Fibroblast of villous mesenchyme (primary cell): ENCODE results near the gene PLEKHD1. TPM values are rescaled to one million over a fixed set of nuclear protein-coding genes. Genes with fewer than 3 reads are reported as not detected.
"Not testable (repeated sequence)": the region's sequence is repeated elsewhere in the genome, so short reads cannot be mapped to it uniquely, and the experiment has no call there.

Experiments
- DNase-seq: peaks from one replicate; pipeline ENCODE4 v3.0.0-alpha.2; 2010; ENCODE audit warnings: low read depth
- H3K4me3 ChIP-seq: 2 replicates; pipeline ENCODE4 v1.5.1; 2011; ENCODE audit warnings: low read depth, mild to moderate bottlenecking, low read length
- CTCF ChIP-seq: IDR thresholded peaks from 2 replicates; pipeline ENCODE4 v1.5.1; 2012; ENCODE audit warnings: low read depth, mild to moderate bottlenecking, low read length; ENCODE audit not compliant: insufficient read depth
- total RNA-seq: library from RNA; depleted of rRNA; stranded (reverse); fragments of >200 nt; gene quantifications from 2 replicates; pipeline ENCODE4 v1.2.3, GENCODE V29; 2012

PLEKHD1 gene
- total RNA-seq, 1 donor = not detected

GRCh38 chr14:69489495-69489894 is 5.0 kb downstream of the PLEKHD1 start:
- H3K4me3 ChIP-seq = no peak overlapping the region
- no peak for TF ChIP-seq CTCF
- no peak for DNase-seq

- TF ChIP-seq CTCF = no peak
- no peak overlapping the region for H3K4me3 ChIP-seq
- DNase-seq = no peak
These were observed 5.8 kb downstream of the PLEKHD1 start for GRCh38 chr14:69490219-69490918.

- no peak overlapping the region for H3K4me3 ChIP-seq
- DNase-seq = no peak
- no peak for TF ChIP-seq CTCF
These were observed 6.7 kb downstream of the PLEKHD1 start for GRCh38 chr14:69491193-69491592.

- TF ChIP-seq CTCF = no peak
- no peak overlapping the region for H3K4me3 ChIP-seq
- no peak for DNase-seq
These were observed 8.5 kb downstream of the PLEKHD1 start for GRCh38 chr14:69493038-69493437.

GRCh38 chr14:69493791-69494190 is 9.3 kb downstream of the PLEKHD1 start:
- DNase-seq = no peak
- TF ChIP-seq CTCF = no peak
- no peak overlapping the region for H3K4me3 ChIP-seq

- H3K4me3 ChIP-seq = no peak overlapping the region
- TF ChIP-seq CTCF = no peak
- no peak for DNase-seq
These were observed 10.9 kb downstream of the PLEKHD1 start for GRCh38 chr14:69495341-69495921.

GRCh38 chr14:69497866-69498265 is 13.3 kb downstream of the PLEKHD1 start:
- not testable (repeated sequence) for DNase-seq, H3K4me3 ChIP-seq

GRCh38 chr14:69498286-69498685 is 13.8 kb downstream of the PLEKHD1 start:
- H3K4me3 ChIP-seq, DNase-seq: not testable (repeated sequence)
